ENCODE measurements around the gene LRMDA.

LRMDA gene

DNA sequence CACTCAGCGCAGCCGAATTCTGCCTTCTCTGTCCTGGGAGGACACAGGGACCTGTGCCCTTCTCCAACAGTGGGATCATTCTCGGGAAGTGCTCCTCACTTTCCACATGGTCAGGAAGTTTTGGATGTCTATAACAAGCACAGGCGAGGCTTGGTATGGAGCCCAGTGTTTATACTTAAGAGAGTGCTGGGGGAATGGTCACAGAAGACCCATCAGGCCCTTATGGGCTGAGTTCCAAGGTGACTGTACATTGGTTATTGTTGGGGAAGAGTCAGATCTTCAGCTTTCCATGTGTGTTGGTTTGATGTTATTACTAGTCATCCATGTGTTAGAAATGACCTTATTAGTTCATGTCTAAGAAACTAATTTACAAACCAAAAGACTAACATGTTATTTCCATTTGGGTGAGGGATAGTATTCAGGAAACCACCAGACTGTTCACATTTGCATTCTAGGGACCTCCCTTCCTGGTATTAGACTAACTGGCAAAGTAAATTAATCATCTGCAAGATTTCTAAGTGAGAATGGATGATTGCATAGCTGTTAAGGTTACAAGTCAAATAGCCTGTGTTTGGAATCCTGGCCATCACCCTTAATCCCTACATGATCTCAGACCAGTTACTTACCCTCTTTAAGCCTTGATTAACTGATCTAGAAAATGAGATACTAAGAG is 834.2 kb downstream of the LRMDA start:
- no peak for DNase-seq

DNA sequence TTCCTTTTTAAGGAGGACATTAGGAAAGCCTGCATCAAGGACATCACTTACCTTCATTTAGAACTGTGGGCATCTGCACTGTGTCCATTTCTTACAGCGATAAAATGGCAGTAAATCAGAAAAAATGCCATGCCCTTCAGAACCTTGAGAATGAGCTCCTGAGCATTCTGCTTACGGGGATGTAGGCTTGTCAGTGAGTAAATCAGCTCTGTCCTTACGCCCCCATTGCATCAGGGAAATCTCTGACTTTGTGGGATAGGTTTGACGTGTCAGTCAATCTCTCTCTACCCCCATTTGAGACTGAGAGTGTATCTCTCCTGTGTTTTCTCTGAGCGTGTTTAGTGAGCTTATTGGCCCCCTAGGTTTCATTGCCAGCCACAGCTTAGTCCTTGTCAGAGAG is 837.1 kb downstream of the LRMDA start:
- no peak for DNase-seq

DNA sequence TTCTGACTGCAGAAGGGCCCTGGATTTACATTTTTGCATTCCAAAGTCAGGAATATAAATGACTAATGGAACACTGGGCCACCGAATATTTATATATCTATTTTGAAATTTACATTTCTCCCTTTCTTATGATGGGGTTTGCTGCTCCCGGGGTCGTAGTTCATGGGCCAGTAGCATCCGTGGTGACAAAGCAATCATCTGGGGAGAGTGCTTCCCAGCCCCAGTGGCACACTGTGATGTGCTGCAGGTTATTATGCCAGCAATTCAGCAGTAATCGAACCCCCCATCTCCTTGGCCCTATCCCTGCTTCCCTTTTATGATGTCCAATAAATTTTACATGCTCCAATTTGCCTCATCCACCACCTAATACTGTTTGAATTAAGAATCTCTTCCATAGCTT is 837.5 kb downstream of the LRMDA start:
- DNase-seq = no peak

DNA sequence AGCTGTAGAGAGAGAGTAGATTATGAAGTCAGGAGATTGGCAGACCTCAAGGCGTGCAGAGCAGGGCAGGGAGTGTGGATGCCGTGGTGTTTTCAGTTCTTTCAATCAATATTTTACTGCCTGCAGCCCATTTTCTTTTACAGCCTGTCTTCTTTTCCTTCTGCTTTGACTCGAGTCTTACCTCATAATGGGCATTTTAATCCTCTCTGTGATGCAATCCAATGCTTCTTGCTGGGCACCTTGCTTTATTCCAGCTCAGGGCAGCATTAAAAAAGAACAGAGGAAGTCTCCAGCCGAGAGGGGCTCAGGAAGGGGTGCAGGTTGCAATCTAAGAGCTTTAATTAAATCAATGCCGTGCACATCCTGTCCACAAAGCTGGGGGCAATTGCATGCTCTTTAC is 839.0 kb downstream of the LRMDA start:
- no peak for DNase-seq

DNA sequence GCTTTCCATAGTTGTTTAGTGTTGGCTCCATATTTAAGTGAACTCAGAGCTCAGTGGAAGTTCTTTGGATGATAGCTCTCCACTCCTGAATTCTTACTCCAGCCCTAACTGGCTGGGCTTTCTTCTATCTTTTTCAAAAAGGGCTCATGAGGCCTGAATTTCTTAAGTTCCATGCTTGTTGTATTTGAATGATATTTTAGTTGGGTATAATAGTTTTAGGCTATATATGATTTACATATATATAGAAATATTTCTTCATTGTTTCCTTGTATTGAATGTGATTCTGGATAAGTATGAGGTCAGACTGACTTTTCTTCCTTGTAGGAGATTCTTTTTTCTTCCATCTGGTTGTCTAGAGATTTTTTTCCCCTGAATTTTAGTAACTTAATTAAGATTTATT is 843.5 kb downstream of the LRMDA start:
- DNase-seq = no peak

DNA sequence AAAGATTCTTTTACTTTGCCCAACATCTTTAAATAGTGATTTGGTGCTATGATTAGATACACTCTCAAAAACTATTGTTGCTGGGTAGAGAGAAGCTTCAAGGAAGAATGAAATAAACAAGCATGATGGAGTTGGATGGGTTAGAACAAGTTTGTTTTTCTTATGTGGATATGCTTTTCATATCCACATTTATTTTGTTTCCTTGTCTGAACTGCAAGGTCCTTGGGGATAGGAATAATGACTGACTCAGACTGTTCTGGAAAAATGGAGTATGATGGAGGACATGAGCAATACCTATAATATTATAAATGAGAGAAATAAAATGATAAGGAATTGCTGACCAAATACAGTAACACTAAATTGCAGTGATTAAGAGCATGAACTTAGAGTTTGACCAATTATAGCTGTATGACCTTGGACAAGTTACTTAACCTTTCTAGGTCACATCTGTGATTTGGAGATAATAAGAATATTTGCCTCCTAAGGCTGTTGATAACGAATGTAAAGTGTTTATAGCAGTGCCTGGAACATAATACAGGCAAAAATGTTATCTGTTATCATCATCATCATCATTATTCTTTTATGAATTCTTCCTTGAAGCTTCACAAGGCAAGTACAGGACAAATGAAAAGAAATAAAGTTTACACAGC is 847.5 kb downstream of the LRMDA start:
- no peak for DNase-seq

DNA sequence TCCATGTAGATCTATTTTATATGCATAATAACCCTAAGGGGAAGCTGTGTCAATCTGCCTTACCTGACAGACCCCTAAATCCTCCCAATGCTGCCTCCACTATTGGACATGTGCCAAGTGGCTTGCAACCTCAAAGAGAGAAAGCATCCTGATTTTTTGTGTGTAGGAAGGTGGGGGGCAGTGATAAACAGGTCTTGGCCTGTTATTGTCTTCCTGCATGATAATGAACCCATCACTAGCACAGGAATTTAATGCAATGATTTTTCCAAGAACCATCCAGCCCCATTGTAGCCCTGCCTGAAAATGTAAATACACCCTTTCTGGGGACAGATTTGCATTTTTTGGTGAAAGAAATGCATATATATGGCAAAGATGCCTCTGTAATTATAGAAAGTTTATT is 850.2 kb downstream of the LRMDA start:
- DNase-seq = no peak

DNA sequence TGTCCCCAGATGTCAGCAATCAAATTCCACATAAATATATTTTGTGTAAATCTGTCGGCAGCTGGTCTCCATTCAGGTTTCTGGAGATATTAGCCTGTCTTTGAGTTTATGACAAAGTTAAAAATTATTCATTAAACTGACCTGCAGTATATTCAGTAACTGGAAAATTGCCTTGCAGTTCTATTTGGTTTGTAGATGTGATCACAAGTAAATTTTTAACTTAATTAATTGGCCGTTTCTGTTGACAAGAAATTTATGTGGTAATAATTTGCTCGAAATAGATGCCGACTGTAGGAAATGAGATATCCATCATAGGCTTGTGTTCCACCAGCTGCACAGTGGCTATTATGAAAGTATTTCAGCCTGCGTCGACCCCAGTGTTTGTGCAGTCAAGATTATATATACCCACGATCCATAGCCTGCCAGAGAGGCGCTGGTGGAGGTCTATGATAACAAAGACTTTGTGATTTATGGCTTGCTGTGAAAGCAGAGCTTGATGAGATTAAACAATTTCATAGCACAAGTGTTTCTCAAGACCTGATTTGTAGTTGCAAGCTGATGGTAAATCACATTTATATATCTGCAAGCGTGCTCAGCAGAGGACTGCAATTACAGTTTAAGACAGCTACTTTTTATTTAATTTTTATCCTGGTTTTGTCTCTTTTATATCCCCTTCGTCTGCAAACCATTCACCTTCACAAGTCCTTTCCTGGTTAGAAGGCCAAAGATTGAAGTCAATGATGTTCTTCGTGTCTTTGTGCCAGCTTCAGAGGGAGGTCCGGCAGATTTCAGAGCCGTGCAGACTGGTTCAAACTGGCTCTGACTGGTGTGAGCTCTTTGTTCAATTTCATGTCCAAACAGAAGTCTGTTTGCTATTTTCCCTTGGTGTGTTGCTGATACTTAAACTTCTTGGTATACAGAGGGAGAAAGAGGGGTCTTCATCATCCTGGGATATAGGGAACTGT is 850.9 kb downstream of the LRMDA start:
- DNase-seq = no peak

DNA sequence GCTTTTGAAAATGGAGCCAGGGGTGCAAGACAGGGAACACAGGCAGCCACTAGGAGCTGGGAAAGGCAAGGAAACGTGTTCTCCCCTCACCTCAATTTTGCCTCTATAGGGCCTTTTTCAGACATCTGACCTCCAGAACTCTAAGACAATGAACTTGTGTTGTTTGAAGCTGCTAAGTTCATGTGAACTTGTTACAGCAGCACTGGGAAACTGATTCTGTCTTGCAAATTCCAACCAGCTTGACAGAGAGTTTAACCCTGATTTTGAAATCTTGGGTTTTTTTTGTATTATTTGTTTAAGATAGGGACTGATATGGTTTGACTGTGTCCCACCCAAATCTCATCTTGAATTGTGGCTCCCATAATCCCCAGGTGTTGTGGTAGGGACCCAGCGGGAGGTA is 852.9 kb downstream of the LRMDA start:
- no peak for DNase-seq

DNA sequence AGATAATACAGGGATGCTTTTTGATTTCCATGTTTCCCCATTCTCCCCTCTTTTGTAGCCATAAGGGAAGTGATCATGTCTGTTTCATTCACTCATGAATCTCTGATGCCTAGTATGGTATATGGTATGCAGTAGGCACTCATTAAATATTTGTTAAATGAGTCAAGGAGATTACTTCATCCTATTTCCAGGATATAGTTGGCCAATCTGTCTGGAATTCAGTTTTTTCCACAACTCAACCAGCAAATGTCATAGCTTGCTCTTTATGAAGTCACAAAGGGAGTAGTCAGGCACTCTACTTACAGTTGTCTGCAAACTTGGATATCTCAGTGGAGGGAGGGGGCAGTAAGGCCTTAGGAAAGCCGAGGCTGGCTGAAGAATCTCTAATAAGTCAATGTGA is 853.6 kb downstream of the LRMDA start:
- DNase-seq = no peak

DNA sequence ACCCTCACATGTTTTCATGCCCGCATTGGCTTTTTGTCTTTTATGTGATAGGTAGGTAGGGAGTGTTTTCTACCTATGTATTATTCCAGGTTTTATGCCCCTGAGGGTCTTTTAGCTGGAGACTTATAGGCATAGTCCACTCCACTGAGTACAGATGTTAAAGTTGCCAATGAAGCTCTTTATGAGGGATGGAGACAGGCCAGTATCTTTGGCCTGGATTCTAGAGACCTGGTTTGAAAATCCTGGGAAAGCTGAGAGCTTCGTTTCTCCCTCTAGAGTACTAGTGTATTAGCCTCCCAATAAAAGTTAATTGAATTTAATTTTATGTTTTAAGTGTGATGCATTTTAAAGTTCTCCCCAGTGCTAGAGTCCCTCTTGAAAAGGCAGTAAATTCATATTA is 854.1 kb downstream of the LRMDA start:
- DNase-seq = no peak

DNA sequence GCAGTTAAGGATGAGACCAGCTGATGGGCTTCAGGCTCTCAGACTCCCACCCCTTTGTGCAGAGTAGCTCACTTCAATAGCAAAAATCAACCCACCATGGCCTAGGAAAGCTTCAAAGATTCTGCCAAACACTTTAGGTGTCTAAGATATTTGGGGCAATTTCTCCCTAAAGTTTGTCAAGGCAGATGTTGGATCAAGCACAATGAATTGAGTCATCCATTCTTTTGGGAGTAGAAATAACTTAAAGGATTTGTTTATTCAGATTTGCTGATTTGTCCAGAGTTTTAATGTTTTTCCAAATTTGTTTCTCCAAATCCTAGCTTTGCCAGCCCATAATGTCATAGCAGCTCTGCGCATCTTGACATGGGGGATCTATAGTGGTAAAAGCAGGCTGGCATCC is 855.1 kb downstream of the LRMDA start:
- no peak for DNase-seq

DNA sequence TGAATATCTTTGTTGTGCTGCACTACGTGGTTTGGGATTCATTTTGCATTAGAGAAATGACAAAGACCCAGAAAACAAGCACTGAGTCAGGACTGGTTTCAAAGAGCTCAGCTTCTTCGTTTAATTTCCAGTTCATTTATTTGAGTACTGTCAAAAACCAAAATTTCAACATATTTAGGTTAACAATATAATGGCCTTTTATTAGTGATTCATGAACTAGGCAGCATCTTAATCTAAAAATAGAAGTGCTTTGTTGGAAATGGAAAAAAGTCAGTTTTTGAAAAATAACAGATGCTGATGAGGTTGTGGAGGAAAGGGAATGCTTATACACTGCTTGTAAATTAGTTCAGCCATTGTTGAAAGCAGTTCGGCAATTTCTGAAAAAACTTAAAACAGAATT is 856.4 kb downstream of the LRMDA start:
- no peak for DNase-seq

DNA sequence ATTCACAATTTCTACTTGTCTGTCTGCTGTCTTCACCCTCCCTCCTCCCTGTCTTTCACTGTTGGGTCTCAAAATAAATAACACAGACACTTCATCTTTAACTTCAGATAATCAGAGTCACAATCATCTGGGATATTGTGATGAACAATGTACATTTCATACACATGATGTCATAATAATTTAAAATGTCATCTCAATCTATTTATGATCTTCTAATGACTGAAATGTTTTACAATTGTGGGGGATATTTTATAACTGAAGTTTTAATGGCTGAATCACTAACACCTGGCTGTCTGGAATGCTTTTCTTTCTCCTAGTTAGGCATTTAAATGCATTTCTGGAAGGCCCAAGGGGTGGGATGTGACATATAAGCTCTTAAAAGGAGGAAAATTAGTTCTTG is 859.8 kb downstream of the LRMDA start:
- DNase-seq = no peak

DNA sequence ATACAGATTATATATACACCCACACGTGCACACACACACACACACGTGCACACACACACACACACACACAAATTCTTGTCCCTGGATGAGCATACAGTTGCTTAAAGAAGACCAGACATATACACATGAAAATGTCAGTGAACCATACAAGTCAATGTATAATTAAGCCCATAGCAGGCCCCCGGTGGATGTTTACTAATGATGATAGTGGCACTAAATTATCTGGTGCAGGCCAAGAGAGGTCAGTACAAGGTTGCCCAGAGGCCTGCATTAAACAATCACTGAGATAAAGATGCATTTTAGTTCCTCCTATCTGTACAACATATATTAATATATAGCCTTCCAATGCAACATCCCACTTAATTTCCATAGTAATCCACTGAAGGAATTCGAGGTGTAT is 860.5 kb downstream of the LRMDA start:
- no peak for DNase-seq

DNA sequence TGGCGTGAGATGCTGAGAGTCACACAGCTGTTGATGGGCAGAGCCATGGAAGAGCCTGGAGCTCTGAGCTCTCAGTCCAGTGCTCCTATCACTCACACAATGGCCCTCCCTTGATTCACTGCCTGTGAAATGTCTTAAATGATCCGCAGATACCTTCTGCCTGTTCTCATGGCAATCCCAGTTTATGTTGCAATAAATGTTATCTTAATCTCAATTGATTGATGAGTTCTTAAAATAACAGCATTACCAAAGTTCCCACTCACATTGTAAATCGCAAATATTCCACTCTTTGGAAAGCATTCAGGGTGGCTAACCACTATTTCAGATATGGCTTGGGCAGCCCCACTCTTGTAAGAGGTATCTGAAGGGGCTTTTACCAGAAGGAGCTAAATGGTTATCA is 865.5 kb downstream of the LRMDA start:
- DNase-seq = no peak

DNA sequence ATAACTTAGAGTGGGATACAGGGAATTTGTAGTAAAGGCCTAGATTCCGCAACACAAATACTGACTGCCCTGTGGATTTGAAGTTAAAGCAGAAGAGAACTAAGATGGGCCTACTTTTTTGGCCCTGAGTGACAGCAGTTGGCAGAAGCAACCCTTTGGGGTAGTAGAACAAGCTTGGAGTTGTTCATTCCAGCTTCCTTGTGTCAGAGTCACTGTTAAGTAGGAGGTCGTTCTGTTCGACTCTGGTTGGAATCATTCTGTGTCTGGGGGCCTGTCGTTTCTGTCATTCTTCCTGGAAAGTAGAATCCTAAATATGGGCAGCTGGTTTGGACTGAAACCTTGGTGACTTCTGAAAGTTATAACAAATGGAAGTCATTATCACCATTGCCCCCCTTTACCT is 865.9 kb downstream of the LRMDA start:
- no peak for DNase-seq

DNA sequence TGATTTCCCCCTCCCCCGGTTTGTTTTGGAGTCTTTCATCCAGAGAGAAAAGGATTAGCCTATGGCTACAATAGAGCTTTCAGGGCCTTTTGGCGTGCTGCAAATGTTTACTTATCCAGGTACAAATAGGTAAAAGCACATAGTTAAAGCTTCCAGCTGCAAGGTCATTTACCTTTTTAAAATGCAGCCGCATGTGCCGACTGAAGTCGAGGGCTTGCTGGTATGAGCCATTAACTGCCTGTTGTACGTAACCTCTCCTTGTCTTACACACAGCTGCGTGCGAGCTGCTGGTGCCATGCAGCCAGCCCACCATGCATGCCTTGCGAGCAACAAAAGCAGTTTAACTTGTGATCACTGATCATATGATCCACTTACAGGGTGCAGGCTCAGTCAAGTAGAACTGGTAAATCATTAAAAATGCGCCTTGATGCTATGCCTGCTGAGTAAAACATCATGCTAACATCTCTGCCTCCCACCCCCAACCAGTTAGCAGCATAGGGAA is 866.4 kb downstream of the LRMDA start:
- DNase-seq = no peak

DNA sequence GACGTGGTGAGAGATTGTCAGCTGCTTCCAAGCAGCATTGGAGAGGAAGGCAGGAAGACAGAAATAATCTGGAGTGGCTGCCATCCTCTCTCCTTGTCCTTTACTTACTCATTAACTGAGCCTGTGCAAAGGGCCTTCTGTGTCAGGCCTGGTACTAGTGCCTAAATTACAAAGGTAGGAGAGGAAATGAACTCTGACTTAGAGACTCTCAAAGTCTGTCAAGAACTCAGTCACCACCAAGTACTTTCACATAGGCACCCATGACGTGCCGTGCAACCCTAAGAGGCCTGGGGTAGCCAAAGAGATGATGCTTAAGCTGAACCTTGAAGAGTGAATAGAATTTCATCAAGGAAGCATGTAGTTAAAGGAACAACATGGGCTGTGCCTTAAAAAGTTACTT is 866.9 kb downstream of the LRMDA start:
- no peak for DNase-seq

DNA sequence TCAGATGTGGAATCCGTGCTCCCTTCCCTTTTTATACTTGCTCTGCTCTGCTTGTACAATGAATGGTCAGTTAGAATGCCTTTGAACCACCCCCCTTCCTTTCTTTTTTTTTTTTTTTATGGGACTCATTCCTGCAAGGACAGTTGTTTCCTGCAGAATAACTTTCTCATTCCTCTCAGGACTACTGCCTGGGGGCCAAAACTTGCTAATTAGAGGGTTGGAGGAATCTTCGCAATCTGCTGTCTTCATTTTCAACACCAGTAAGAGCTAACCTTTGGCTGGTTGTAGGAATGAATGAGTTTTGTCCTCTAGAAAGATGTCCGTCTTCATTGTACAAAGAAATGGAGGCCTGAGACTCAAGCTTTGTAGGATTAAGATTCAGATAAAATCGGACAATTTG is 868.1 kb downstream of the LRMDA start:
- no peak for DNase-seq

DNA sequence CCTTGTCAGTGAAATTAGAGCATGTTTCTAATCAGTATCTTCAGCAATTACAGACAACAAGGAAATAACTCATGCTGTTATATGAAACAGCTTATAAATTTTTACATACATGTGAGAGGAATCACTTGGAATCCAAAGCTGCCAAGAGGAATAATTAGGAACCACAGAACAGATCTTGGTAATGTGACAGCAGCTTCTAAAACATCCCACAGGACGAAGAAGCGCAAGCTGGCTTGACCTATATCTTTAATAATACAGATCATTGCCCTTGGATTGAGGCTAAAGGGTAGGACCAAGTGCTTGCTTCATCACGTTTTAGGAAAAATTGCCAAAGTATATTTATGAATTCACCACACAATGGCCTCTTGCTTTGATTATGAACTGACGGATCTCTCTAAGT is 869.8 kb downstream of the LRMDA start:
- no peak for DNase-seq

DNA sequence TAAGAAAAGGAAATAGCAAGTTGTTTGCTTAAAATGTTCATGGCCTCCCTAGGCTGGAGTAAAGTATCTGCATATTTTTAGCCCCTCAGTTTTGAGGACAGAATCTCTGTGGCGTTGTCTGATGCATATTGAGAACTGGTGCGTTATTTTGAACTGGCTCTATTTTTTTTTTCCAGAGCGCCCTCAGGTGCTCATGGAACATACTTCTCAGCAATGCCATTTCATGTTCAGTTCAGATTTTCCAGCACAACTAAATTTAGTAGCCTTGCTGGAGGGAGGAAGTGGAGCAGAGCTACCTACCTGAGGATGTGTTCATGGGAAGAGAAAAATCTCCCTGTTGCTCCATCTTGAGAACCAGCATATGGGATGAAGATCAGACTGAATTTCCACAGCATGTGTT is 870.5 kb downstream of the LRMDA start:
- no peak for DNase-seq

DNA sequence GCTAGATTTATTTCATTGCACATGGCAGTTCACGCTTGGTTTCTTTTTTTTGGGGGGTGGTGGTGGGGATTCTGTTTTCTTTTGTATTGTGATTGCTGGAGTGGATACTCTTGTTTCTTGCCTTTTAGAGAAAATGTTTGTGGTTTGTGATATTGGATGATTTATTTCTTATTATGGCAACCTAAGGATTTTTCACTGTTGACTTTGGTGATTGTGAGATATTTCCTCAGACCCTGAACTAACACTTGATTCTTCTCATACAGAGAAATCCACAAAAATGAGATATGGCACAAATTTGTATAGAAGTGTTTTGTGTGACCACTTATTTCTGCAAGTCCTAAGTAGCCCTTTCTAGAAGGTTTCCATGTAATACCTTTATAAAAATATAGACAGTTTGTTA is 871.1 kb downstream of the LRMDA start:
- no peak for DNase-seq

All from NCI-H2029 treated with DMSO at 0.1 percent for 48 hours (cell line).